ENCODE data around the gene RBM4B.
"Not testable (repeated sequence)": the region's sequence is repeated elsewhere in the genome, so short reads cannot be mapped to it uniquely, and the experiment has no call there.

Gene RBM4B

DNA sequence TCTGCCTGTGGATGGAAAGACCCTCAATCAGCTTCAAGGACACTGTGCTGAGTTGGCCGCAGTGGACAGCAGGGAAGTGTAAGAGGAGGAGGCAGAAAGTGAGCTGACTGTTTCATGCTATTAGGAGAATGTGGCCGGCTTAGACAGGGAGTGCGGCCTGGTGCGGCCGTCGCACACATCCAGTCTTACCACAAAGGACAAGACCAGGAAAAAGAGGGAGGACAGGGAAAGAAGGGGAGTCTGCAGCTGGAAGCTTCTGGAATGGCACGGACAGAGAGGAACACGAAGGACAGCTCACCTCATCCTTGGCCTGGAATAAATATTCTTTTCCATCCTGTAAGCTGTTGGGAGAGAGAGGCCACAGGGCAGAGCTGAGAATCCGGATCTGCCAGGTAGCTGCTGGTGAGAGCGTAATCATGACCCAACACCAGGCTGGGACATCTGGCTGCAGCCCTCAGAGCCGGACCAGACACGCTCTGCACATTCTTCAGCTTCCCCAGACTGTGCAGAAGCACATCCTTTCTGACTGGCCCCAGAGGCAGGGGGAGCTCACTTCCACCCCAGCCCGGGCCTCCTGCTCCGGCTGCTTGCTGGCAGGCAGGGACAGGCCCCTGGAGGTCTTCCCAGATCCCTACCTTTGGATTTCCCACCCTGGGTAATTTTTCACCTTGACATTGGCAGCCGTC is 8.6 kb upstream of the RBM4B start:
- DNase-seq, result no peak

DNA sequence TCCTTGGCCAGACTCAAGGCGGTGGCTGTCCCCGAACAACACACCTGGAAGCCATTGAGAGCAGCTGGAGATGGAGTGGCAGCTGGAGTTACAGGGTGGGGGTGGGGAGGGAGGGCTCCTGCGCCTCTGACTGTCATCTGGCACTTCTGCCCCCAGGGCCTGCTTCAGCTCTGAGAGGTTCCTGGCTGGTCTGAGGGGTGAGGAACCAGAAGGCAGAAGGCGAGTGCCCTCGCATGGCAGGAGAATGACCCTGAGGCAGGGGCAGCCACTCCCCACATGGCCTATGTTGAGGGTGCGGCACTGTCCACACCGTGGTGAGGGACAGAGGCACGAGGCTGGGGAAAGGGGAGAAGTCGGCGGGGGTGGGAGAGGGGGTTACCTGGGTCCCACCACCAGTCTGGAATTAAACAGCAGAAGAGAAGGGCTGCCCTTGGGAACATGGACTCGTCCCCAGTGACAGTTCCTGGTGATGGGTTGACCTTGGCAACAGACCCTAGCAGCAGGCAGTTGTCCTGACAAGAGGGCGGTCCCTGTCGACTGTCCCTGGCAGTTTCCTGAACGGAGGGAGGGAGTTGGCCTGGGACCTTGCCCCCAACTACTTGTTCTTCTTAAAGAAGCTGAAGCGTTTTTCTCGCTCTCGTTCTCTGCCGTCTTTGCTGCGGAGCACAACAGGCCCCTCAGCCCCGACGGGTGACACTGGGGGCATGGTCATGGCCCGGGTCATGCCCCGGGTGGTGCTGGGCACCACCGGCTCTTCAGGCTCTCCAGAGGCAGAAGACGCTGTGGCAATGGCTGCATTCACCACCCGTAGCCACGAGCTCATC is 7.8 kb upstream of the RBM4B start:
- DNase-seq, result no peak

DNA sequence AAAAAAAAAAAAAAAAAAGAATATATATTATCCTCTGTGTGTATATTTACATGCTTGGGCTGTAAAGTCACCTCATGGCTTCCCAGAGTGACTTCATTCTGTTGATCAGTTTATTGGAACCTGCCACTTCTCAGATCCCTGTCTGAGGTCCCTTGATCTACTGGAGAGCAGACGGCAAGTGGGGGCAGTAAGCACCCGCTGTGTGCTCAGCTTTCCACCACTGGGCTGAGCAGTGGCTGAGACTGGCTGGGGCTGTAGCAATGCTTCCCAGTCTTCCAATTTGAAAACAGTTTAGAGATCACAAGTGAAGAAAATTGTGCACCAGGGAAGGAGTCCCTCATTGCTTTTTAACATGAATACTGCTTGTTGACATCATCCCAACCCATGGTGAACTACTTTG is 6.9 kb upstream of the RBM4B start:
- no peak for DNase-seq

DNA sequence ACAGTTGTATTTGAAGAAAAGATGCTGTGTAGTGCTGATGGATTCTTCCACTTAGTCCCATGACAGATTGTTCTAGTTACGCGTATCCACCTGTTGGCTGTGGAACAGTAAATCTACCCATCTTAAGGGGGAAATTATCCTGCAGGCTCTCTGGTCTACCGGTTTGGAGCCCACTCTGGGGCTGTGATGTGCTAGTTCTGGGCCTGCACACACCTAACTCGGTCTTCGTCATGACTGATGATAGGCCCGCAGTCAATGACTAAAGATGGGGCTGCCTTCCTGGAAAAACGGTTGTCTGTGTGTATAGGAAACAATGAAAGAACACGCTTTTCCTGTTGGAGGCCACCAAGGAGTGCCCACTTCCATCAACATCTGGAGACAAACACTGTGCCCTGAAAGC is 6.2 kb upstream of the RBM4B start:
- no peak for DNase-seq

DNA sequence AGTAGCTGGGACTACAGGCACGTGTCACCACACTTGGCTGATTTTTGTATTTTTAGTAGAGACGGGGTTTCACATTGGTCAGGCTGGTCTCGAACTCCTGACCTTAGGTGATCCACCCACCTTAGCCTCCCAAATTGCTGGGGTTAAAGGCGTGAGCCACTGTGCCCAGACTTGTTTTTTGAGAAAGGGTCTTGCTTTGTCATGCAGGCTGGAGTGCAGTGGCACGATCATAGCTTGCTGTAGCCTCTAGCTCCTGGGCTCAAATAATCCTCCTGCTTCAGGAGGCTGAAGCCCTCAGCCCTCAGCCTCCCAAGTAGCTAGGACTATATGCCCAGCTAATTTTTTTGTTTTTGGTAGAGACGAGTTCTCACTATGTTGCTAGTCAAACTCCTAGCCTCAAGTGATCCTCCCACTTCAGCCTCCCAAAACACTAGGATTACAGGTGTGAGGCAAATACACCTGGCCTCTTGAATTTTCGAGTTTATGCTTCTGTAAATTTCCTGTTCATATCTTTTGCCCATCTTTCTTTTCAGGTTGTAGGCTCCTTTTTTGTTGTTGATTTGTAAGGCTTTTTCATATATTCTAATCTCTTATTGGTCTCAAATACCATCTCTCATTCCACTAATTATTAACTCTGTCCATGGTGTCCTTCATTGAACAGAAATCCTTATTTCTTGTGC is 3.4 kb upstream of the RBM4B start:
- no peak for DNase-seq

DNA sequence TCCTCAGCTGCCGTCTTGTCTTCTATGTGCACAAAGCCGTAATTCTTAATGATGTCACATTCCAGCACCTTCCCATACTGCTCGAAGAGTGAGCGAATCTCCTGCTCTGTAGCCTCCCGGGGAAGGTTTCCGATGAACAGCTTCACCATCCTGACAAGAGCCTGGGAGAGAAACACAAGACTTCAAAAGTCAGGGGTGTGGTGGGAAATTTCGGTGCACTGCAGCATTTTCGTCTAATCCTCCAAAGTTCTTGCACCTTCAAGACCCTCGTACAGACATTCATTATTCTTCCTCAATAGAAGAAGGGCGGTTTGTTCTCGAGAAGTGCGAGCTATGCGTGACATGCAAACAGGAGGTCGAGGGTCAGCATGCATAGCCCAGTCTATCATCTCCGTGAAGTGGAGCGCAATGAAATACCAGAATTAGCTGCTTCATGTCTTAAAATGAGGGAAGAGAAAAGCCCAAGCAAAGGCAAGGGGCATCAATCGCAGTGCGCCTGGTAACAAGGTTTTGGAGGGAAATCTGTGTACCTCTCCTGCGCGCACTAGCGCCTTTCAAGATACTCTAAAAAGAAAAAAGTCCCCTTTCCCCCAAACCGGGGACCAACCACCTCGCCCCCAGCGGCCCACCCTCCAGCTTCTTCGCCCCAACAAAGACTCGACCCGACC is 622 bp downstream of the RBM4B start:
- DNase-seq, result no peak

DNA sequence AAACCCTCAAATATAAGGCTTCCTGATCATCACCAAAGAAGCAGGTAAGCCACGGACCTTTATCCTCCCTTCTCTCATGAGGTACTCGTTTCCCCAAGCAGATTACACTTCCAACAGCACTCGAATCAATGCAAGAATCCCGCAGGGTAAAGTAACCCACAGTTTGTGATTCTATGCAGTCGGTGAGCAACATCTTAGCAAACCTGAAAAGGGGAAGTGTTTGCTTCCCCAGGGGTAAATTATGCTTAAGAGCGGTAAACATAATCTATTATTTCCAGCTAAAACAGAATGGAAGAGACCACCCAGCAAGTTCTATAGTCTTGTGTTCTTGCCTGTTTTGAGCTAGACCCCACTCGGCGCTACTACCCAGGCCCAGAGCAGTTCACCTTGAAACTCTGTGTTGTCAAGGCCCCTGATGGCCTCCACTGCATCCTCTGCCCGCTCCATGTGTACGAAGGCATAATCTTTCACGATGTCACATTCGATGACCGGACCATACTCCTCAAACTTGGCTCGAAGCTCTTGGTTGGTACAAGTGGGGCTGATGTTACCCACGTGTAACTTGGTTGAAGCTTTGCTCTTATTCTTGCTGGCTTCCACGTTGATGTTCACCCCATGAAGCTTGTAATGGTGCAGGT is 1.3 kb downstream of the RBM4B start:
- no peak for DNase-seq

DNA sequence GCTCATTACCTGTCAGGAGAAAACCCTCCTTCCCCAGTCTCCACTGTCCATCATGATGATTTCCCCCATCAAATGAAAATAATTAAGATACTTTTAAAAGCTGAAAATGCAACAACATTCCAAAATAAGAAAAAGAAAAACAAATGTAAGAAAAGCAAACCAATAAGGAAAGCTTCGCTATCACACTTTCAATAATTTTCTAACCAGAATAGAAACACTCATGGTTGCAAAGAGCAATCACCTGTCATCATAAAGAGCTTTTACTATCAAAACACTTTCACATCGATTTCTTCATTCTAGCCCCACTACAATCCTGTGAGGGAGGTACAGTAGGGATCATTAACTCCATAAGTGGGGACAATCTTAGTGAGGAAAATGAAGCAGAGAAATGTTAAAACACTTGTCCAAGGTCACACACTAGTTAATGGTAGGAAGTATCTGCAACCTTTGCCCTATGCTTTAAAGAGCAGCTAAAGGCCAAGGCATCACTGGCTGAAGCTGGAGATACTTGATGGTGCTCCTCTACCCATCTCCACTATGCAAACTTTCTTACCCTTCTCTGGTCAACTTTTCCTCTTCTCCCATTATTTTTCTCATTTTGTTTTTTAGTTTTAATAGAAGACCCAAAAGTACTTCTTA is 2.6 kb downstream of the RBM4B start:
- DNase-seq, result no peak

DNA sequence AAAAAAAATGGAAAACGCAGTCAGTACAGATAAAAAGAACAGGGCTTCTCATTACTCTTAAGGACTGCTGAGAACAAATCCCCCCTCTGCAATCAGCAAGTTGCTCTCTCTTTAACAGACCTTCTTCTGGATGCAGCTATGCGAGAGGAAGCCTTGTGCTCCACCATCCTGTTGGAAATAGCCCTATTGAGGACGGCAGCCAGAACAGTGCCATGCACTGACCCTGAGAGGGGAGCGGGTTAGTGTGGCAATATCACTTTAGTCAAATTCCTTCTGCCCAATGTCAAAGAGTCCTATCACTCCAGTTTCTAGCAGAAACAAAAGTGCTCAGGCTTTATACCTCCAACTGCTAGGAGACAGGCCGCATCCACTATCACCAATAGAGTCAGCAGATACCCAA is 6.9 kb downstream of the RBM4B start:
- DNase-seq, result no peak

DNA sequence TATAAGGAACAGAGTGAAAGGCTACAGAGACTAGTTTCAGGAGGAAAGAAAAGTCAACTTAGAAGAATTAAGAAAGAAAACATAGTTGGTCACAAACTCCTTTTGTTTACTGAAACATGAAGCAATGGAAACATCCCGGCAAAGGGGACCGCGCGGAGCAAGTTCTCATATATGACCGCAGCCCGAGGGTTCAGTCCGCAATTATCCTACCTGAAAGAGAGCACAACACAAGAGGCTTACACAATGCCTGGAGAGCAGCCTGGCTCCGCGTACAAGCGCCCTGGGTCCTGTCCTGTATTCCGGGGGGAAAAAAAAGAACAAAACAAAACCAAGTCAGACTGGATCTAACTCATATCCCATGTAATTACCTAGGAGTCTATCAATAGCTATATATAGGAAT is 12.3 kb downstream of the RBM4B start:
- DNase-seq, result no peak

DNA sequence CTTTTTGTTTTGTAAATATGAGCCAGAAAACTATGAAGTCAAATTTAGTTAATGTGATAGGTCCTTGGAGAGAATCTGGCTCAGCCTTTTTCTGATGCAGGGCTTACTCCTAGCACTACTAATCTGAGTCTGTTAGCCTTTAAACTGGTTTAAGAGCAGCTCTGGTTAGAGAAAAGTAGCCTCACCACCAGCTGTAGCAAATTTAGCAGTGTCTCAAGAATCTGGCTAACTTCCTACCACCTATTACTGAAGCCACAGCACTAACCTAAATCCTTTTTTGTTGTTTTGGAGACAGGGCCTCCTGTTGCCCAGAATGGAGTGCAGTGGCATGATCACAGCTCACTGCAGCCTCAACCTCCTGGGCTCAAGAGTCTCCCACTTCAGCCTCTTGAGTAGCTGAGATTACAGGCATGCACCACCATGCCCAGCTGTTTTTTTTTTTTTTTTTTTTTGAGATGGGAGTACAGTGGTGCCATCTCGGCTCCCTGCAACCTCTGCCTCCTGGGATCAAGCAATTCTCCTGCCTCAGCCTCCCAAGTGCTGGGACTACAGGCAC is 13.9 kb downstream of the RBM4B start:
- DNase-seq, result no peak

DNA sequence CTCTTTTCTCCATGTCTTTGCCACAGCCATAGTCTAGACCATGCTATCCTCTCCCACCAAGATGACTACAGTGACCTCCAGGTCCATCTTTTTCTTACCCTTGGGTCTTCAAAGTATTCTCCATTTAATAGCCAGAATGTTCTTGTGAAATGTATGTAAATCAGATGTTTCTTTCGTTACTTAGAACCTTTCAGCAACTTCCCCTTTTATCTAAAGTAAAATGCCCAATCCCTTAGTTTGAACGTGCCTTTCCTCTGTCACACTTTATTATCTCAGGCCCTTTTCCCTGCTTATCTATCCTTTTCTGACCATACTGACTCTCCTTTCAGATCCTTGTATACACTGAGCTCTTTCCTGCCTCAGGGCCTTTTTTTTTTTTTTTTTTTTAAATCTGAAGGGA is 17.9 kb downstream of the RBM4B start:
- no peak for DNase-seq

DNA sequence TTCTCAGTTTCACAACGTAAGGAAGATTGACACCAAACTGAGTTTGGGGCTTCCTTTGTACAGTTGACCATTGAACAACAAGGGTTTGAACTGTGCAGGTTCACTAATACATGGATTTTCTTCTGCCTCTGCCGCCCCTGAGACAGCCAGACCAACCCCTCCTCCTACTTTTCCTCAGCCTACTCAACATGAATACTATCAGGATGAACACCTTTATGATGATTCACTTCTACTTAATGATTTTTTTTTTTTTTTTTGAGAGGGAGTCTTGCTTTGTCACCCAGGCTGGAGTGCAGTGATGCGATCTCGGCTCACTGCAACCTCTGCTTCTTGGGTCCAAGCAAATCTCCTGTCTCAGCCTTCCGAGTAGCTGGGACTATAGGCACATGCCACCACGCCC is 24.6 kb downstream of the RBM4B start:
- DNase-seq, result no peak

DNA sequence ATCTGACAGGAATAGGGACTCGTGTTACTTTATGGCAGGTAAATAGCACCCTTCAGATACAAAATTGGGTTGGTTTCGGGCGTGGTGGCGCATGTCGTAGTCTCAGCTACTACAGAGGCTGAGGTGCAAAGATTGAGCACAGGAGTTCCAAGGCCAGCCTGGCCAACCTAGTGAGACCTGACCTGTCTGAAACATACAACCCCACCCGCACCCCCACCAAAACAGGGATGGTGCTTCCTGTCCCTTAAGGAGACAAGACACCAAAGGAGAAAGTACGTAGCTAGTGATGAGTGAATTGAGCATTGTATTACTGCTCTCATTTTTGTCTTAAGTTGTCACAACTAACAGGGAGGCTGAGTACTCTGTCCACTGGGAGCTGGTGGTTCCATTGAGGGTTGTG is 25.0 kb downstream of the RBM4B start:
- DNase-seq, result no peak

DNA sequence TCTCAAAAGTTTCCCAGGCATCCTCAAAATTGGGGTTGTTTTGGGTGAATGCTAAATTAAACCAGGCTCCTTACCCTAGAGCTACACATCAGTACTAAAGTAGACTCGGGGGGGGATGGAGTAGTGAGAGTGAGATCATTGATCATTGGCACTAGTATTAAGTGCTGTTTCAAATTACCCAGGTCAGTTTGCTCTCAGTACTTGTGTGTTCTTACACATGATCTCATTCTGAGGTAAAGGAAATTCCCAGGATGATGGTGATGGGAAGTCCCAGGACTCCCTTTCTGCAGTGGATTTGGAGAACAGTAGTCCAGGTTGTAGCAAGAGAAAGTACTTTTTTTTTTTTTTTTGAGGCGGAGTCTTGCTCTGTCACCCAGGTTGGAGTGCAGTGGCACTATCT is 26.7 kb downstream of the RBM4B start:
- DNase-seq, result no peak

DNA sequence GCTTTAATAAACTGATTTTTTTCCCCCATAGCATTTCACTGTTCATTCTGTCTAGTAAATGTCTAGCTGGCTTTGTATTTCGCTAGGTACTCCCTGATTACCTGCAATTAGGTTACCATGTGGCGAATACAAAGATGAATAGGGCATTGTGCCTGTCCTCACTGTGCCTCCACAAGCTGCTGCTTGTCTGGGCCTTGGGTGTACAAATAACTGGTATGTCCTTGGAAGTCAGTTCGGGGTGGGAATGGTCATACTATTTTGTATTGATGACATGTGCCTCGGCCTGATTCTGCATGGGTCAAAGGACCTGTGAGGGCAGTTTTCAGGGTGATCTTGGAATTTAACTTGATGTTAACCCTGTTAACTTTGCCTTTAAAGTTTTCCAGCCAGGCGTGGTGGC is 27.8 kb downstream of the RBM4B start:
- no peak for DNase-seq

DNA sequence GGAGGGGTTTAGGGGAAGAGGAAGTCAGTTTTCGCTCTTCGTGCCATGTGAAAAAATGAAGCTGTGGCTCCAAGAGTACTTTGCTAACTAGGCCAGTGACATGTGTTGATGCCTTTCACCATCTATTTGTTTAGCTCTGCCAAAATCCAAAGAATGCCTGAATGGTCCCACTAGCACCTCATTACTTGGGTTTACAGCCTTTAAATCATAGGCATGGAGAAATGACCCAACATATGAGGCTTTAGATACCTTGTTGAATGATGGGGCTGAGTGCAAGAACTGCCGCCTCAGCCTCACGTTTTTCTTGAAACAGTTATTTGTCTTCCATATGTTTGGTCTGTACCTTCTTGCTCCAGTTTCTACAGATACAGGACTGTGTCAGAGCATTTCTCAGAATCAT is 30.9 kb downstream of the RBM4B start:
- no peak for DNase-seq

DNA sequence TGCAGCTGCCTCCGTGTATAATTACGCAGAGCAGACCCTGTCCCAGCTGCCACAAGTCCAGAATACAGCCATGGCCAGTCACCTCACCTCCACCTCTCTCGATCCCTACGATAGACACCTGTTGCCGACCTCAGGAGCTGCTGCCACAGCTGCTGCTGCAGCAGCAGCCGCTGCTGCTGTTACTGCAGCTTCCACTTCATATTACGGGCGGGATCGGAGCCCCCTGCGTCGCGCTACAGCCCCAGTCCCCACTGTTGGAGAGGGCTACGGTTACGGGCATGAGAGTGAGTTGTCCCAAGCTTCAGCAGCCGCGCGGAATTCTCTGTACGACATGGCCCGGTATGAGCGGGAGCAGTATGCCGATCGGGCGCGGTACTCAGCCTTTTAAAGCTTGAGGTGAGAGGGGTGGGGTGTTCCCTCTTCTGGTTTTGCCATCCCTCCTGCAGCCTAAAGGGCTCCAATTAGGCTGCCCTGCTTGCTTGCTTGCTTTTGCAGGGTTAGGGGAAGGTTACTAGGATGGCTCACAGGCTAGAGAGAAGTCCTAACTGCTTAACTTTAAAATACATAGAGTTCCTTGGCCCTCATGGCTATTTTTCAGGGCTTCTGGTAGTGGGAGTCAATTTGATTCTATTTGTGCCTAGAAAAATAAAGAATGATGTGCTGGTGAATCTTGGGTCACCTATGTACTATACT is 33.8 kb downstream of the RBM4B start:
- DNase-seq, result no peak

DNA sequence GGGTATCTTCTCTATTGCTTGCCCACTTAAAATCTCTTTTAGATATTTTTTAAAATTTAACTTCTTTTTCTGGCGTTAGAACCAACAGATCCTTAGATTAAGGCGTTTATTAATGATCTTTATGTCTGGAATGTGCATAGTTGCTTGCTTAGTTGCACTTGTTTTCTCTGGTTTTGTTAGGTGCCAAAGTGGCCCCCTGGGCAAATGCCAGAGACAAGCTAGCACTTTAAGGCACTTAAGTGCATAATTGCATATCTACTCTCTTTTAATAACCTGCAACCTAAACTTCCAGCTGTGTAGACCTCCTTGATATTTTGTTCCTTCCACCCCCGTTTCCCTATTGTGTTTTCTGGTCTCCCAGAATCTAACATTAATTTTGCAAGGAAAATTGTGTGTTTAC is 35.9 kb downstream of the RBM4B start:
- DNase-seq, result no peak

DNA sequence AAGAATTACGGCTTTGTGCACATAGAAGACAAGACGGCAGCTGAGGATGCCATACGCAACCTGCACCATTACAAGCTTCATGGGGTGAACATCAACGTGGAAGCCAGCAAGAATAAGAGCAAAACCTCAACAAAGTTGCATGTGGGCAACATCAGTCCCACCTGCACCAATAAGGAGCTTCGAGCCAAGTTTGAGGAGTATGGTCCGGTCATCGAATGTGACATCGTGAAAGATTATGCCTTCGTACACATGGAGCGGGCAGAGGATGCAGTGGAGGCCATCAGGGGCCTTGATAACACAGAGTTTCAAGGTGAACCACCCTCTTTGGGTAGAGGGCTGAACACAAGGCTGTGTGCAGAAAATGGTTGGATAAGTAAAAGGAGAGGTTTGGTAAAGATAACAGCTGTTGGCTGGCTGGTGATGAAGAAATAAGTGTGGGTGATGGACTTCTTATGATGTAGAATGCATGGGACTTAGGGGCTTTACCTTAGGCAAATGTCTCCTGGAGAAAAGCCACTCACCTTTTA is 37.8 kb downstream of the RBM4B start:
- not testable (repeated sequence) for DNase-seq

Data from GOT3 (cell line).